Sigmoid colon (tissue), 7 donors: Measurements from ENCODE around the gene VMO1. TPM values are rescaled to one million over a fixed set of nuclear protein-coding genes. Genes with fewer than 3 reads are reported as not detected.

Experiments used
- DNase-seq: peaks from one replicate; pipeline ENCODE4 v3.0.0-alpha.2; 2019
- H3K27ac ChIP-seq, 4 donors: fragments of 200-600 bp; sonication (generic); one replicate each; pipeline ENCODE4 v1.5.1; 2016 to 2019; ENCODE audit warnings: mild to moderate bottlenecking in 1 of 4
- H3K27me3 ChIP-seq, 3 donors: fragments of 200-600 bp; sonication (generic); one replicate each; pipeline ENCODE4 v1.5.1; 2019; ENCODE audit warnings: mild to moderate bottlenecking in 1 of 3
- H3K36me3 ChIP-seq, 4 donors: fragments of 200-600 bp; sonication (generic); one replicate each; pipeline ENCODE4 v1.5.1; 2016 to 2019
- H3K4me1 ChIP-seq, 4 donors: fragments of 200-600 bp; sonication (generic); one replicate each; pipeline ENCODE4 v1.5.1; 2017 to 2019
- H3K4me3 ChIP-seq, 4 donors: fragments of 200-600 bp; sonication (generic); one replicate each; pipeline ENCODE4 v1.5.1; 2017 to 2019; ENCODE audit warnings: mild to moderate bottlenecking in 2 of 4, moderate library complexity in 1 of 4
- H3K9me3 ChIP-seq, 4 donors: fragments of 200-600 bp in 3 of 4; sonication (generic) in 3 of 4; one replicate each; pipeline versions ENCODE4 v1.5.1 to v1.6.1; 2013 to 2019
- CTCF ChIP-seq, 4 experiments: fragments of 450-650 bp in 3 of 4; fragments of 200-600 bp in 1 of 4; IDR thresholded peaks; one replicate each; pipeline ENCODE4 v1.5.1; 2016 to 2019; ENCODE audit warnings: antibody characterized with exemption in 4 of 4, mild to moderate bottlenecking in 3 of 4, moderate library complexity in 2 of 4
- EP300 ChIP-seq, 4 donors: sonication (generic); formaldehyde crosslinking; IDR thresholded peaks; one replicate each; pipeline ENCODE4 v1.6.1; 2017; ENCODE audit warnings: antibody characterized with exemption in 4 of 4
- POLR2A ChIP-seq, 2 donors: fragments of 450-650 bp; IDR thresholded peaks; one replicate each; pipeline ENCODE4 v1.6.1; 2016; ENCODE audit warnings: antibody characterized with exemption in 2 of 2, mild to moderate bottlenecking in 2 of 2, moderate library complexity in 2 of 2
- POLR2AphosphoS5 ChIP-seq, 4 donors: sonication (generic); formaldehyde crosslinking; IDR thresholded peaks; one replicate each; pipeline ENCODE4 v1.6.1; 2017; ENCODE audit warnings: antibody characterized with exemption in 4 of 4
- WGBS, 2 donors: extraction: QIAGEN DNeasy Blood & Tissue Kit; methylation state at CpG; one replicate each; pipeline ENCODE4 v1.1.7; 2013; 5-methylcytosine and 5-hydroxymethylcytosine counted together
- intact Hi-C: fragments of 100-400 bp; cut with DNase I; formaldehyde crosslinking; loops from one replicate; pipeline ENCODE4 v1.15.1; 2023
- polyA plus RNA-seq, 3 donors: library from polyadenylated mRNA; stranded (reverse); fragments of 200-250 nt; gene quantifications; one replicate each; pipeline ENCODE4 v1.2.3, GENCODE V29; 2013
- total RNA-seq, 4 donors: library from RNA; depleted of rRNA; stranded (reverse); fragments of >200 nt; gene quantifications; one replicate each; pipeline ENCODE4 v1.1.0, GENCODE V29; 2016
- donor health status: healthy with polysubstance abuse.
- donor health status: Bipolar disorder and iron deficiency.
- donor health status: healthy.

Gene VMO1
- total and polyA plus RNA-seq, 7 donors = 1.1 to 6.4 (median 4.1) TPM; not detected in 2

GRCh38 chr17:4769628-4770027, 16.5 kb downstream of the VMO1 start:
- peaks cover 0 to 10% (median 0%) of the 10 kb centered on the region in 3 donors for H3K27me3 ChIP-seq
- DNase-seq = no peak
- H3K9me3 ChIP-seq = no peaks in the 10 kb centered on the region
- no peaks in the 10 kb centered on the region for H3K4me1 ChIP-seq
- H3K36me3 ChIP-seq = no peaks in the 10 kb centered on the region
- WGBS, 2 donors = 91 to 98% methylated on average over 2 of the region's 2 CpGs
- TF ChIP-seq CTCF (IDR thresholded peaks at IDR 0.05) = no peak
- TF ChIP-seq EP300 (IDR thresholded peaks at IDR 0.05) = no peak
- no peak for TF ChIP-seq POLR2A (IDR thresholded peaks at IDR 0.05)
- no peak for TF ChIP-seq POLR2AphosphoS5 (IDR thresholded peaks at IDR 0.05)
- H3K27ac ChIP-seq = no peak overlapping the region
- H3K4me3 ChIP-seq = no peak overlapping the region
- intact Hi-C loops = no loop called here

- WGBS, 2 donors = 88 to 92% methylated on average over 6 of the region's 6 CpGs
- H3K27ac ChIP-seq = peak overlapping the region in 1 of 4 donors; percentile 29
These were observed 17.9 kb downstream of the VMO1 start for GRCh38 chr17:4768298-4768697.

GRCh38 chr17:4766723-4767122, 19.4 kb downstream of the VMO1 start:
- no peaks in the 10 kb centered on the region for H3K4me1 ChIP-seq
- 84 to 91% methylated on average over 9 of the region's 9 CpGs for WGBS, 2 donors
- H3K36me3 ChIP-seq = no peaks in the 10 kb centered on the region
- intact Hi-C loops = no loop called here
- no peaks in the 10 kb centered on the region for H3K9me3 ChIP-seq
- no peak for DNase-seq
- no peak overlapping the region for H3K4me3 ChIP-seq
- peaks cover 0 to 4% (median 0%) of the 10 kb centered on the region in 3 donors for H3K27me3 ChIP-seq
- TF ChIP-seq POLR2A (IDR thresholded peaks at IDR 0.05) (no peak), CTCF (IDR thresholded peaks at IDR 0.05) (no peak), EP300 (IDR thresholded peaks at IDR 0.05) (no peak), POLR2AphosphoS5 (IDR thresholded peaks at IDR 0.05) (no peak)
- peak overlapping the region in 2 of 4 donors; percentile 43 to 46 for H3K27ac ChIP-seq

More at GRCh38 chr17:4768298-4768697, 17.9 kb downstream of the VMO1 start:
- Histone ChIP-seq H3K4me3 (no peak overlapping the region), H3K27me3 (peaks cover 0 to 10% (median 0%) of the 10 kb centered on the region in 3 donors), H3K4me1 (no peaks in the 10 kb centered on the region), H3K36me3 (no peaks in the 10 kb centered on the region), H3K9me3 (no peaks in the 10 kb centered on the region)
- TF ChIP-seq EP300 (IDR thresholded peaks at IDR 0.05) (no peak), CTCF (IDR thresholded peaks at IDR 0.05) (no peak), POLR2A (IDR thresholded peaks at IDR 0.05) (no peak), POLR2AphosphoS5 (IDR thresholded peaks at IDR 0.05) (no peak)
- DNase-seq = no peak
- intact Hi-C loops = no loop called here

GRCh38 chr17:4766201-4766600, 20.0 kb downstream of the VMO1 start:
- Histone ChIP-seq H3K4me1 (no peaks in the 10 kb centered on the region), H3K36me3 (no peaks in the 10 kb centered on the region), H3K4me3 (no peak overlapping the region), H3K27ac (peak overlapping the region in 3 of 4 donors; percentile 20 to 57 (median 43)), H3K9me3 (no peaks in the 10 kb centered on the region), H3K27me3 (peaks cover 0 to 2% (median 0%) of the 10 kb centered on the region in 3 donors)
- DNase-seq = no peak
- WGBS, 2 donors = 78 to 89% methylated on average over 3 of the region's 3 CpGs
- intact Hi-C loops = no loop called here
- TF ChIP-seq EP300 (IDR thresholded peaks at IDR 0.05) (peak in 2 of 4 donors; percentile 18 to 21), POLR2AphosphoS5 (IDR thresholded peaks at IDR 0.05) (no peak), POLR2A (IDR thresholded peaks at IDR 0.05) (no peak)

GRCh38 chr17:4764595-4764994, 21.6 kb downstream of the VMO1 start:
- DNase-seq = no peak
- no peaks in the 10 kb centered on the region for H3K9me3 ChIP-seq
- peaks cover 0 to 5% (median 0%) of the 10 kb centered on the region in 3 donors for H3K27me3 ChIP-seq
- no peak overlapping the region for H3K4me3 ChIP-seq
- 57 to 76% methylated on average over 3 of the region's 3 CpGs for WGBS, 2 donors
- peak overlapping the region in 1 of 4 donors; percentile 57 for H3K27ac ChIP-seq
- intact Hi-C loops = no loop called here
- TF ChIP-seq POLR2A (IDR thresholded peaks at IDR 0.05) (peak in 1 of 2 donors; percentile 16), CTCF (IDR thresholded peaks at IDR 0.05) (no peak), EP300 (IDR thresholded peaks at IDR 0.05) (peak in 1 of 4 donors; percentile 16), POLR2AphosphoS5 (IDR thresholded peaks at IDR 0.05) (peak in 2 of 4 donors; percentile 22 to 32)
- H3K36me3 ChIP-seq = no peaks in the 10 kb centered on the region
- no peaks in the 10 kb centered on the region for H3K4me1 ChIP-seq
